ENCODE measurements around the gene KRT13.

DNA sequence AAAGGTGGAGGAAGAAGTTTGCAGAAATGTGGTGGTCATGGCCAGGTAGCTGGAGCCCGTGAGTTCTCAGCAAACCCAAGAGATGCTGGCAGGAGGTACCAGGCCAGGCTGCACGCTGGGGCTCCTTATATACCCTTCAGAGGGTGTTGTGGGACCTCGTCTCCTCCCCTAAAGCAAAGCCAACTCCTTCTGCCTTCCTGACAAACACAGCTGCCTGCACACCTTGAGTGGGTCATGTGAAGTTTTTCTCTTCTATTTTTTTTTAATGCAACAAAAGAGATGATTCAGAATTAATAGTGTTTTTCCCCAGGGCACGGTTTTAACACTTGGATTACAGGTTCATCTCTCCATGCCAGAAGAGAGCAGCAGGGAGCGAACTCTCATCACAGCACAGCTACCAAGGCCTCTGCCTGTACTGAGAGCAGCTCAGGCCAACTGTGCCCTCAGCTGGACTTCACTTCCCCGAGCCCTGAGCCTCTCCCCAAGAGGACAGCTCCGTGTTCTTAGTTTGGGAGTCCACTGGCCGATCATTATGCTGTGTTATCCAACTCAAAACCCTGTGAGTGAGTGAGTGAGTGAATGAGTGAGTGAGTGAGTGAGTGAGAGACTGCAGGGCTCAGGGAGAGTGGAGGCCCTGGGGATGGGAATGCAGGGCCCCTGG lies 13.5 kb upstream of the KRT13 start, which contains the start of gene KRT15:
- TF ChIP-seq, protein P1, sequence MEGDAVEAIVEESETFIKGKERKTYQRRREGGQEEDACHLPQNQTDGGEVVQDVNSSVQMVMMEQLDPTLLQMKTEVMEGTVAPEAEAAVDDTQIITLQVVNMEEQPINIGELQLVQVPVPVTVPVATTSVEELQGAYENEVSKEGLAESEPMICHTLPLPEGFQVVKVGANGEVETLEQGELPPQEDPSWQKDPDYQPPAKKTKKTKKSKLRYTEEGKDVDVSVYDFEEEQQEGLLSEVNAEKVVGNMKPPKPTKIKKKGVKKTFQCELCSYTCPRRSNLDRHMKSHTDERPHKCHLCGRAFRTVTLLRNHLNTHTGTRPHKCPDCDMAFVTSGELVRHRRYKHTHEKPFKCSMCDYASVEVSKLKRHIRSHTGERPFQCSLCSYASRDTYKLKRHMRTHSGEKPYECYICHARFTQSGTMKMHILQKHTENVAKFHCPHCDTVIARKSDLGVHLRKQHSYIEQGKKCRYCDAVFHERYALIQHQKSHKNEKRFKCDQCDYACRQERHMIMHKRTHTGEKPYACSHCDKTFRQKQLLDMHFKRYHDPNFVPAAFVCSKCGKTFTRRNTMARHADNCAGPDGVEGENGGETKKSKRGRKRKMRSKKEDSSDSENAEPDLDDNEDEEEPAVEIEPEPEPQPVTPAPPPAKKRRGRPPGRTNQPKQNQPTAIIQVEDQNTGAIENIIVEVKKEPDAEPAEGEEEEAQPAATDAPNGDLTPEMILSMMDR (IDR thresholded peaks at IDR 0.05; ENCODE audit: poor library complexity, severe bottlenecking) = no peak
- TF ChIP-seq, protein P2, sequence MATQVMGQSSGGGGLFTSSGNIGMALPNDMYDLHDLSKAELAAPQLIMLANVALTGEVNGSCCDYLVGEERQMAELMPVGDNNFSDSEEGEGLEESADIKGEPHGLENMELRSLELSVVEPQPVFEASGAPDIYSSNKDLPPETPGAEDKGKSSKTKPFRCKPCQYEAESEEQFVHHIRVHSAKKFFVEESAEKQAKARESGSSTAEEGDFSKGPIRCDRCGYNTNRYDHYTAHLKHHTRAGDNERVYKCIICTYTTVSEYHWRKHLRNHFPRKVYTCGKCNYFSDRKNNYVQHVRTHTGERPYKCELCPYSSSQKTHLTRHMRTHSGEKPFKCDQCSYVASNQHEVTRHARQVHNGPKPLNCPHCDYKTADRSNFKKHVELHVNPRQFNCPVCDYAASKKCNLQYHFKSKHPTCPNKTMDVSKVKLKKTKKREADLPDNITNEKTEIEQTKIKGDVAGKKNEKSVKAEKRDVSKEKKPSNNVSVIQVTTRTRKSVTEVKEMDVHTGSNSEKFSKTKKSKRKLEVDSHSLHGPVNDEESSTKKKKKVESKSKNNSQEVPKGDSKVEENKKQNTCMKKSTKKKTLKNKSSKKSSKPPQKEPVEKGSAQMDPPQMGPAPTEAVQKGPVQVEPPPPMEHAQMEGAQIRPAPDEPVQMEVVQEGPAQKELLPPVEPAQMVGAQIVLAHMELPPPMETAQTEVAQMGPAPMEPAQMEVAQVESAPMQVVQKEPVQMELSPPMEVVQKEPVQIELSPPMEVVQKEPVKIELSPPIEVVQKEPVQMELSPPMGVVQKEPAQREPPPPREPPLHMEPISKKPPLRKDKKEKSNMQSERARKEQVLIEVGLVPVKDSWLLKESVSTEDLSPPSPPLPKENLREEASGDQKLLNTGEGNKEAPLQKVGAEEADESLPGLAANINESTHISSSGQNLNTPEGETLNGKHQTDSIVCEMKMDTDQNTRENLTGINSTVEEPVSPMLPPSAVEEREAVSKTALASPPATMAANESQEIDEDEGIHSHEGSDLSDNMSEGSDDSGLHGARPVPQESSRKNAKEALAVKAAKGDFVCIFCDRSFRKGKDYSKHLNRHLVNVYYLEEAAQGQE (IDR thresholded peaks at IDR 0.05; ENCODE audit: borderline replicate concordance) = no peak
- TF ChIP-seq POLR2AphosphoS5 (IDR thresholded peaks at IDR 0.05) = no peak
- TF ChIP-seq EZH2 (IDR thresholded peaks at IDR 0.05; ENCODE audit: borderline replicate concordance, insufficient read depth, low read length, poor library complexity, severe bottlenecking) = no peak
- no peak for TF ChIP-seq RAD21 (conservative IDR thresholded peaks at IDR 0.05)
- TF ChIP-seq MXI1 (conservative IDR thresholded peaks at IDR 0.05; ENCODE audit: poor library complexity, severe bottlenecking) = no peak
- TF ChIP-seq TAF1 (IDR thresholded peaks at IDR 0.05; ENCODE audit: low read depth) = no peak
- no peak for TF ChIP-seq EP300 (conservative IDR thresholded peaks at IDR 0.05; ENCODE audit: poor library complexity, severe bottlenecking)
- TF ChIP-seq SMC3 (conservative IDR thresholded peaks at IDR 0.05; ENCODE audit: poor library complexity) = no peak

Data from neural cell (in vitro differentiated cells).